HepG2 (cell line): Measurements from ENCODE around the gene SMO. TPM values are rescaled to one million over a fixed set of nuclear protein-coding genes. Genes with fewer than 3 reads are reported as not detected.

ENCODE experiments used
- DZIP1 ChIP-seq: sonication (generic); formaldehyde crosslinking; IDR thresholded peaks from 2 replicates; pipeline ENCODE4 v1.5.0; 2020; ENCODE audit warnings: mild to moderate bottlenecking, missing genetic modification reagents
- HES4 ChIP-seq: sonication (generic); formaldehyde crosslinking; IDR thresholded peaks from 2 replicates; pipeline ENCODE4 v1.9.0; 2021; ENCODE audit warnings: mild to moderate bottlenecking, missing genetic modification reagents, borderline replicate concordance
- IKZF5 ChIP-seq: IDR thresholded peaks from 2 replicates; pipeline ENCODE4 v1.6.1; 2018; ENCODE audit warnings: missing genetic modification reagents, mild to moderate bottlenecking, missing compliant biosample characterization
- KLF9 ChIP-seq: IDR thresholded peaks from 2 replicates; pipeline ENCODE4 v1.6.1; 2016; ENCODE audit warnings: low read depth
- ONECUT2 ChIP-seq: sonication (generic); formaldehyde crosslinking; IDR thresholded peaks from 2 replicates; pipeline ENCODE4 v1.4.0; 2020; ENCODE audit warnings: missing genetic modification reagents
- SAP130 ChIP-seq: IDR thresholded peaks from 2 replicates; pipeline ENCODE4 v1.6.1; 2016; ENCODE audit warnings: low read depth
- SKI ChIP-seq: fragments of 450-650 bp; IDR thresholded peaks from one replicate; pipeline ENCODE4 v1.6.1; 2018; ENCODE audit warnings: mild to moderate bottlenecking; ENCODE audit not compliant: partially characterized antibody
- TBX3 ChIP-seq: fragments of 450-650 bp; IDR thresholded peaks from 2 replicates; pipeline ENCODE4 v1.6.1; 2017; ENCODE audit warnings: antibody characterized with exemption, mild to moderate bottlenecking, inconsistent platforms, borderline replicate concordance
- WIZ ChIP-seq: sonication (generic); formaldehyde crosslinking; IDR thresholded peaks from 2 replicates; pipeline ENCODE4 v1.5.1; 2020; ENCODE audit warnings: mild to moderate bottlenecking, missing genetic modification reagents
- XRCC5 ChIP-seq: fragments of 200-400 bp; formaldehyde crosslinking; optimal IDR thresholded peaks from 2 replicates; pipeline ENCODE3; 2017; ENCODE audit warnings: mild to moderate bottlenecking, low read length
- ZMYM2 ChIP-seq: sonication (generic); formaldehyde crosslinking; IDR thresholded peaks from 2 replicates; pipeline ENCODE4 v1.8.0; 2022; ENCODE audit warnings: mild to moderate bottlenecking, missing genetic modification reagents
- ZNF10 ChIP-seq: sonication (generic); formaldehyde crosslinking; IDR thresholded peaks from 2 replicates; pipeline ENCODE4 v1.4.0; 2020; ENCODE audit warnings: mild to moderate bottlenecking, low read depth, missing genetic modification reagents, borderline replicate concordance
- ZNF562 ChIP-seq: sonication (generic); formaldehyde crosslinking; IDR thresholded peaks from 2 replicates; pipeline ENCODE4 v1.8.0; 2022; ENCODE audit warnings: missing genetic modification reagents, borderline replicate concordance
- polyA plus RNA-seq, 8 experiments: library from polyadenylated mRNA; depleted of rRNA in 3 of 8; stranded (reverse) in 7 of 8; unstranded in 1 of 8; fragments of >200 nt; fragmentation: Illumina TruSeq in 4 of 8; extraction: Trizol in 4 of 8; gene quantifications; 2 replicates each; pipeline versions ENCODE4 v1.2.1 to v1.2.3, GENCODE V29; 2011 to 2016; ENCODE audit warnings: low read depth in 4 of 8, missing spikeins in 1 of 8, mixed read lengths in 1 of 8; ENCODE audit not compliant: insufficient read depth in 1 of 8
- total RNA-seq, 5 experiments: library from RNA; depleted of rRNA; stranded (reverse); fragments of >200 nt; fragmentation: Illumina TruSeq; extraction: Trizol; gene quantifications; 2 replicates each; pipeline ENCODE4 v1.2.3, GENCODE V29; 2016; ENCODE audit warnings: low read depth in 1 of 5
- TF ChIP-seq, protein P1 (sequence below): sonication (generic); formaldehyde crosslinking; IDR thresholded peaks from 2 replicates; pipeline ENCODE4 v1.9.0; 2021; ENCODE audit warnings: mild to moderate bottlenecking, missing genetic modification reagents

Gene SMO
- total and polyA plus RNA-seq, 2 of the 13 experiments (the other 11 are each of a cell fraction or from before 2014, with no cell fraction given), result 23.8 to 32.3 TPM

- TF ChIP-seq ZNF562 (CRISPR knock-in tag), result no peak
- no peak for TF ChIP-seq KLF9
- peak; percentile 56; the same call in 1 of the 2 replicates for TF ChIP-seq SAP130 (CRISPR knock-in tag)
- TF ChIP-seq SKI, result no peak
- TF ChIP-seq TBX3, result no peak; the same call in 1 of the 2 replicates
- no peak for TF ChIP-seq ZMYM2
- 0 out of 2 replicates have a peak, but pooled peaks have one; percentile 56 for TF ChIP-seq HES4
- TF ChIP-seq XRCC5, result no peak
- TF ChIP-seq, protein P1, sequence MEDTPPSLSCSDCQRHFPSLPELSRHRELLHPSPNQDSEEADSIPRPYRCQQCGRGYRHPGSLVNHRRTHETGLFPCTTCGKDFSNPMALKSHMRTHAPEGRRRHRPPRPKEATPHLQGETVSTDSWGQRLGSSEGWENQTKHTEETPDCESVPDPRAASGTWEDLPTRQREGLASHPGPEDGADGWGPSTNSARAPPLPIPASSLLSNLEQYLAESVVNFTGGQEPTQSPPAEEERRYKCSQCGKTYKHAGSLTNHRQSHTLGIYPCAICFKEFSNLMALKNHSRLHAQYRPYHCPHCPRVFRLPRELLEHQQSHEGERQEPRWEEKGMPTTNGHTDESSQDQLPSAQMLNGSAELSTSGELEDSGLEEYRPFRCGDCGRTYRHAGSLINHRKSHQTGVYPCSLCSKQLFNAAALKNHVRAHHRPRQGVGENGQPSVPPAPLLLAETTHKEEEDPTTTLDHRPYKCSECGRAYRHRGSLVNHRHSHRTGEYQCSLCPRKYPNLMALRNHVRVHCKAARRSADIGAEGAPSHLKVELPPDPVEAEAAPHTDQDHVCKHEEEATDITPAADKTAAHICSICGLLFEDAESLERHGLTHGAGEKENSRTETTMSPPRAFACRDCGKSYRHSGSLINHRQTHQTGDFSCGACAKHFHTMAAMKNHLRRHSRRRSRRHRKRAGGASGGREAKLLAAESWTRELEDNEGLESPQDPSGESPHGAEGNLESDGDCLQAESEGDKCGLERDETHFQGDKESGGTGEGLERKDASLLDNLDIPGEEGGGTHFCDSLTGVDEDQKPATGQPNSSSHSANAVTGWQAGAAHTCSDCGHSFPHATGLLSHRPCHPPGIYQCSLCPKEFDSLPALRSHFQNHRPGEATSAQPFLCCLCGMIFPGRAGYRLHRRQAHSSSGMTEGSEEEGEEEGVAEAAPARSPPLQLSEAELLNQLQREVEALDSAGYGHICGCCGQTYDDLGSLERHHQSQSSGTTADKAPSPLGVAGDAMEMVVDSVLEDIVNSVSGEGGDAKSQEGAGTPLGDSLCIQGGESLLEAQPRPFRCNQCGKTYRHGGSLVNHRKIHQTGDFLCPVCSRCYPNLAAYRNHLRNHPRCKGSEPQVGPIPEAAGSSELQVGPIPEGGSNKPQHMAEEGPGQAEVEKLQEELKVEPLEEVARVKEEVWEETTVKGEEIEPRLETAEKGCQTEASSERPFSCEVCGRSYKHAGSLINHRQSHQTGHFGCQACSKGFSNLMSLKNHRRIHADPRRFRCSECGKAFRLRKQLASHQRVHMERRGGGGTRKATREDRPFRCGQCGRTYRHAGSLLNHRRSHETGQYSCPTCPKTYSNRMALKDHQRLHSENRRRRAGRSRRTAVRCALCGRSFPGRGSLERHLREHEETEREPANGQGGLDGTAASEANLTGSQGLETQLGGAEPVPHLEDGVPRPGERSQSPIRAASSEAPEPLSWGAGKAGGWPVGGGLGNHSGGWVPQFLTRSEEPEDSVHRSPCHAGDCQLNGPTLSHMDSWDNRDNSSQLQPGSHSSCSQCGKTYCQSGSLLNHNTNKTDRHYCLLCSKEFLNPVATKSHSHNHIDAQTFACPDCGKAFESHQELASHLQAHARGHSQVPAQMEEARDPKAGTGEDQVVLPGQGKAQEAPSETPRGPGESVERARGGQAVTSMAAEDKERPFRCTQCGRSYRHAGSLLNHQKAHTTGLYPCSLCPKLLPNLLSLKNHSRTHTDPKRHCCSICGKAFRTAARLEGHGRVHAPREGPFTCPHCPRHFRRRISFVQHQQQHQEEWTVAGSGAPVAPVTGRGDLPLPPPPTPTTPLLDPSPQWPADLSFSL (CRISPR knock-in tag), result no peak
- TF ChIP-seq DZIP1 (CRISPR knock-in tag), result no peak
- no peak for TF ChIP-seq WIZ (CRISPR knock-in tag)
- no peak; the same call in 1 of the 2 replicates for TF ChIP-seq IKZF5 (CRISPR knock-in tag)
- TF ChIP-seq ONECUT2 (CRISPR knock-in tag), result no peak
- no peak for TF ChIP-seq ZNF10 (CRISPR knock-in tag)
These were observed 36.1 kb downstream of the SMO start, which contains the start of gene AHCYL2 (continued) for GRCh38 chr7:129224251-129225205.
